Mammary epithelial cell (primary cell): ENCODE results near the gene THYN1.

Experiments
- CTCF ChIP-seq, 2 donors: IDR thresholded peaks in 1 of 2; conservative IDR thresholded peaks in 1 of 2; 2 replicates each; pipeline ENCODE4 v1.5.1; 2011 to 2012; ENCODE audit warnings: inconsistent platforms in 2 of 2, low read length in 2 of 2, mild to moderate bottlenecking in 2 of 2, control low read depth in 1 of 2, low read depth in 1 of 2; ENCODE audit not compliant: insufficient read depth in 1 of 2; ENCODE audit errors: extremely low read depth in 1 of 2
- EZH2 ChIP-seq: IDR thresholded peaks from 2 replicates; pipeline ENCODE4 v1.6.1; 2012; ENCODE audit warnings: low read length, inconsistent platforms, borderline replicate concordance

- no peak for TF ChIP-seq CTCF (conservative IDR thresholded peaks at IDR 0.05 in 1 of 2, IDR thresholded peaks at IDR 0.05 in 1 of 2; ENCODE audit: extremely low read depth in 1 of 2, insufficient read depth in 1 of 2, low read depth in 1 of 2, low read length in 2 of 2)
- no peak for TF ChIP-seq EZH2
Measured at GRCh38 chr11:134260983-134261382, 7.8 kb upstream of the THYN1 start.
